Measurements from ENCODE around the gene GALK2. TPM values are rescaled to one million over a fixed set of nuclear protein-coding genes. Genes with fewer than 3 reads are reported as not detected.
A peak's percentile ranks its signal among the peaks of the same experiment; 100 is the strongest.

GALK2 gene
- total and polyA plus RNA-seq, 2 donors, result 13.9 to 35.0 TPM

- H3K4me1 ChIP-seq (ENCODE audit: control insufficient read depth in 2 of 2, insufficient read depth in 2 of 2, low read length in 2 of 2), result no peaks in the 10 kb centered on the region
- H3K27me3 ChIP-seq (ENCODE audit: control insufficient read depth in 2 of 2, insufficient read depth in 1 of 2, low read length in 1 of 2), result no peaks in the 10 kb centered on the region
- peak in 1 of 9 donors; percentile 18 for DNase-seq (ENCODE audit: low read depth in 6 of 9, low spot score in 9 of 9)
- 96% methylated on average over 1 of the region's 1 CpG for WGBS
- no peaks in the 10 kb centered on the region for H3K9me3 ChIP-seq (ENCODE audit: control insufficient read depth in 2 of 2, insufficient read depth in 1 of 2, low read length in 1 of 2)
- H3K27ac ChIP-seq (ENCODE audit: low read depth in 1 of 2, low read length in 1 of 2), result no peak overlapping the region
- no peaks in the 10 kb centered on the region for H3K36me3 ChIP-seq (ENCODE audit: control insufficient read depth in 2 of 2, insufficient read depth in 2 of 2, low read length in 1 of 2)
- H3K4me3 ChIP-seq (ENCODE audit: low read length in 2 of 2), result no peak overlapping the region
Measured at GRCh38 chr15:49370782-49371181, 200.7 kb downstream of the GALK2 start.

GRCh38 chr15:49372366-49372765 lies 202.3 kb downstream of the GALK2 start:
- DNase-seq (ENCODE audit: low read depth in 6 of 9, low spot score in 9 of 9), result no peak
- no peaks in the 10 kb centered on the region for H3K4me1 ChIP-seq (ENCODE audit: control insufficient read depth in 2 of 2, insufficient read depth in 2 of 2, low read length in 2 of 2)

GRCh38 chr15:49379996-49380395 lies 209.9 kb downstream of the GALK2 start:
- Histone ChIP-seq H3K36me3 (ENCODE audit: control insufficient read depth in 2 of 2, insufficient read depth in 2 of 2, low read length in 1 of 2) (no peaks in the 10 kb centered on the region), H3K9me3 (ENCODE audit: control insufficient read depth in 2 of 2, insufficient read depth in 1 of 2, low read length in 1 of 2) (no peaks in the 10 kb centered on the region), H3K4me3 (ENCODE audit: low read length in 2 of 2) (no peak overlapping the region), H3K4me1 (ENCODE audit: control insufficient read depth in 2 of 2, insufficient read depth in 2 of 2, low read length in 2 of 2) (peaks cover 0 to 2% of the 10 kb centered on the region in 2 donors), H3K27ac (ENCODE audit: low read depth in 1 of 2, low read length in 1 of 2) (no peak overlapping the region), H3K27me3 (ENCODE audit: control insufficient read depth in 2 of 2, insufficient read depth in 1 of 2, low read length in 1 of 2) (no peaks in the 10 kb centered on the region)
- 90% methylated on average over 4 of the region's 4 CpGs for WGBS
- no peak for DNase-seq (ENCODE audit: low read depth in 6 of 9, low spot score in 9 of 9)

More at GRCh38 chr15:49372366-49372765, 202.3 kb downstream of the GALK2 start:
- WGBS, result 91% methylated on average over 1 of the region's 1 CpG
- no peaks in the 10 kb centered on the region for H3K9me3 ChIP-seq (ENCODE audit: control insufficient read depth in 2 of 2, insufficient read depth in 1 of 2, low read length in 1 of 2)
- H3K27ac ChIP-seq (ENCODE audit: low read depth in 1 of 2, low read length in 1 of 2), result no peak overlapping the region
- no peak overlapping the region for H3K4me3 ChIP-seq (ENCODE audit: low read length in 2 of 2)
- no peaks in the 10 kb centered on the region for H3K36me3 ChIP-seq (ENCODE audit: control insufficient read depth in 2 of 2, insufficient read depth in 2 of 2, low read length in 1 of 2)
- no peaks in the 10 kb centered on the region for H3K27me3 ChIP-seq (ENCODE audit: control insufficient read depth in 2 of 2, insufficient read depth in 1 of 2, low read length in 1 of 2)

GRCh38 chr15:49380912-49381311 lies 210.9 kb downstream of the GALK2 start:
- no peaks in the 10 kb centered on the region for H3K27me3 ChIP-seq (ENCODE audit: control insufficient read depth in 2 of 2, insufficient read depth in 1 of 2, low read length in 1 of 2)
- H3K27ac ChIP-seq (ENCODE audit: low read depth in 1 of 2, low read length in 1 of 2), result no peak overlapping the region
- H3K4me3 ChIP-seq (ENCODE audit: low read length in 2 of 2), result no peak overlapping the region
- DNase-seq (ENCODE audit: low read depth in 6 of 9, low spot score in 9 of 9), result no peak
- H3K9me3 ChIP-seq (ENCODE audit: control insufficient read depth in 2 of 2, insufficient read depth in 1 of 2, low read length in 1 of 2), result no peaks in the 10 kb centered on the region
- no peaks in the 10 kb centered on the region for H3K36me3 ChIP-seq (ENCODE audit: control insufficient read depth in 2 of 2, insufficient read depth in 2 of 2, low read length in 1 of 2)
- 93% methylated on average over 5 of the region's 5 CpGs for WGBS
- H3K4me1 ChIP-seq (ENCODE audit: control insufficient read depth in 2 of 2, insufficient read depth in 2 of 2, low read length in 2 of 2), result peaks cover 0 to 2% of the 10 kb centered on the region in 2 donors

Other genes with a start within 250 kb of the GALK2 start
- gene SHC4, start 206.3 kb upstream of the GALK2 start, total RNA-seq, result 0.94 TPM
- 0.64 TPM for gene SHC4, start 206.3 kb upstream of the GALK2 start, polyA plus RNA-seq
- 16.7 TPM for gene SECISBP2L, start 123.8 kb upstream of the GALK2 start, total RNA-seq
- 13.2 TPM for gene SECISBP2L, start 123.8 kb upstream of the GALK2 start, polyA plus RNA-seq
- gene COPS2, start 14.6 kb upstream of the GALK2 start, total RNA-seq, result 47.7 TPM
- 47.3 TPM for gene COPS2, start 14.6 kb upstream of the GALK2 start, polyA plus RNA-seq

Measured in thymus (tissue), 11 donors.